ENCODE measurements around the gene IQSEC1. TPM values are rescaled to one million over a fixed set of nuclear protein-coding genes. Genes with fewer than 3 reads are reported as not detected.

Gene IQSEC1
- total RNA-seq, 1 donor from 2014 or later: 31.3 TPM

DNA sequence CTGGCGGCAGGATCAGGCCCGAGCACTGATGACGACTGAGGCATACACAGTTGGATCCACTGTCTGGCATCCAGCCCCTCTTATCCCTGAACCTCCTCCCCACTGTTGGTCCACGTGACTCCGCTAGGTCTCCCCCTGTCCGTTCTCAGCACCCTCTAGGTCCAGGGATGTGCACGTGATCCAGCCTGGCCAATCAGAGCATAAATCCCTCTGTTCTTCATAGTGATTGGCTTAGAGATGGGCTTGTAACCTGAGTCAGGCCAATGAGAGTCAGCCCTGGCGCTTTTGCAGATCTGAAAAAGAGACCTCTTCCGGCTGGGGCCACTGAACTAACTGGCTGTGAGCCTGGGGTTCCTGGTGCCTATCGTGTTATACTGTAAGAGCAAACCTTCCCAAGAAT lies 20.5 kb upstream of the IQSEC1 start:
- TF ChIP-seq, protein P1, sequence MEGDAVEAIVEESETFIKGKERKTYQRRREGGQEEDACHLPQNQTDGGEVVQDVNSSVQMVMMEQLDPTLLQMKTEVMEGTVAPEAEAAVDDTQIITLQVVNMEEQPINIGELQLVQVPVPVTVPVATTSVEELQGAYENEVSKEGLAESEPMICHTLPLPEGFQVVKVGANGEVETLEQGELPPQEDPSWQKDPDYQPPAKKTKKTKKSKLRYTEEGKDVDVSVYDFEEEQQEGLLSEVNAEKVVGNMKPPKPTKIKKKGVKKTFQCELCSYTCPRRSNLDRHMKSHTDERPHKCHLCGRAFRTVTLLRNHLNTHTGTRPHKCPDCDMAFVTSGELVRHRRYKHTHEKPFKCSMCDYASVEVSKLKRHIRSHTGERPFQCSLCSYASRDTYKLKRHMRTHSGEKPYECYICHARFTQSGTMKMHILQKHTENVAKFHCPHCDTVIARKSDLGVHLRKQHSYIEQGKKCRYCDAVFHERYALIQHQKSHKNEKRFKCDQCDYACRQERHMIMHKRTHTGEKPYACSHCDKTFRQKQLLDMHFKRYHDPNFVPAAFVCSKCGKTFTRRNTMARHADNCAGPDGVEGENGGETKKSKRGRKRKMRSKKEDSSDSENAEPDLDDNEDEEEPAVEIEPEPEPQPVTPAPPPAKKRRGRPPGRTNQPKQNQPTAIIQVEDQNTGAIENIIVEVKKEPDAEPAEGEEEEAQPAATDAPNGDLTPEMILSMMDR (conservative IDR thresholded peaks at IDR 0.05): no peak
- no peaks in the 10 kb centered on the region for H3K9me3 Mint-ChIP-seq
- no peak overlapping the region for H3K4me3 Mint-ChIP-seq
- no peaks in the 10 kb centered on the region for H3K36me3 Mint-ChIP-seq (ENCODE audit: low read depth)
- peaks cover 23% of the 10 kb centered on the region for H3K4me1 Mint-ChIP-seq
- no peak overlapping the region for H3K27ac Mint-ChIP-seq (ENCODE audit: unreplicated experiment)
- peaks cover 3% of the 10 kb centered on the region for H3K27me3 Mint-ChIP-seq (ENCODE audit: low read depth)
- no peak for DNase-seq (ENCODE audit: low read depth, low spot score)

- Mint-ChIP-seq H3K9me3 (no peaks in the 10 kb centered on the region), H3K27me3 (ENCODE audit: low read depth) (peaks cover 3% of the 10 kb centered on the region), H3K4me3 (no peak overlapping the region), H3K36me3 (ENCODE audit: low read depth) (no peaks in the 10 kb centered on the region), H3K4me1 (peaks cover 26% of the 10 kb centered on the region), H3K27ac (ENCODE audit: unreplicated experiment) (peak overlapping the region; percentile 76)
- TF ChIP-seq, protein P1 (conservative IDR thresholded peaks at IDR 0.05): no peak
- no peak for DNase-seq (ENCODE audit: low read depth, low spot score)
These were observed 19.7 kb upstream of the IQSEC1 start for GRCh38 chr3:13092621-13093617.

DNA sequence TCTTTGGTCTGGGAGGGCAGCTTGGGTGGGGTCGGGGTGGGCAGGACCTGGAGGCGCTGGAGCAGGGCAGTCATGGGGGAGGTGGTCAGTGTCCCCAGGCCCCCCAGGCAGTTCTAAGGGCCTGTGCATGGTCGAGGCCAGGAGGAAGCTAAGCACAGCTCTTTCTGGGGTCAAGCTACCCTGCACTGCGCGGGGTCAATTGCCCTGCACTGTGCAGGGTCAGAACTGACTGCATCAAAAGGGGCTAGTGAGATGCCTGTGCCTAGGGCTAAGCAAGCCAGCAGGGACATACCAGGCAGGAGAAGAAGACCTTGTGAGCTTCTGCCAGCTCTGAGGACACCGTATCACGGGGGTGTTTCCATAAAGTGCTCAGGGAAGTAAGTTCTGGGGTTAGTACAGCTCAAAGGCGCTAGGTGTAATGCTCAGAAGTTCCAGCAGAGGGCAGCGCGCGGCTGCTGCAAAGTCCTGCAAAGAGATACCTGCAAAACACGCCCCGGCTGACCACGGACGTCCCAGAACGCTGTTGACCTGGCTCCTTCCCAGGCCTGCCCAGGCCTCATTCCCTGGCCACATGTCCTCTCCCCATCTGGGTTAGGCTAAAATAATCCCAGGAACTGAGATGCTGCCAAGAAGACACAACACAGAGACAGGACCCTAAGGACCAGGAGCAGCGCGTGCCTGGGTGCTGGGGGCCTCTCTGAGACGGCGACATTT lies 18.8 kb upstream of the IQSEC1 start:
- Mint-ChIP-seq H3K9me3 (no peaks in the 10 kb centered on the region), H3K4me3 (no peak overlapping the region), H3K36me3 (ENCODE audit: low read depth) (no peaks in the 10 kb centered on the region), H3K4me1 (peaks cover 28% of the 10 kb centered on the region), H3K27ac (ENCODE audit: unreplicated experiment) (no peak overlapping the region), H3K27me3 (ENCODE audit: low read depth) (peaks cover 3% of the 10 kb centered on the region)
- TF ChIP-seq, protein P1 (conservative IDR thresholded peaks at IDR 0.05): peak; percentile 96
- peak; percentile 86 for DNase-seq (ENCODE audit: low read depth, low spot score)

GRCh38 chr3:13088028-13089006 lies 15.1 kb upstream of the IQSEC1 start:
- TF ChIP-seq, protein P1 (conservative IDR thresholded peaks at IDR 0.05): no peak
- H3K27me3 Mint-ChIP-seq (ENCODE audit: low read depth): no peaks in the 10 kb centered on the region
- H3K27ac Mint-ChIP-seq (ENCODE audit: unreplicated experiment): peak overlapping the region; percentile 67
- H3K36me3 Mint-ChIP-seq (ENCODE audit: low read depth): no peaks in the 10 kb centered on the region
- H3K4me3 Mint-ChIP-seq: no peak overlapping the region
- H3K4me1 Mint-ChIP-seq: peaks cover 10% of the 10 kb centered on the region
- no peaks in the 10 kb centered on the region for H3K9me3 Mint-ChIP-seq
- DNase-seq (ENCODE audit: low read depth, low spot score): no peak
